WTC11 (cell line): ENCODE results near the gene EXOC6. TPM values are rescaled to one million over a fixed set of nuclear protein-coding genes. Genes with fewer than 3 reads are reported as not detected.

Source experiments
- ATAC-seq: fragments of 200-7000 bp; cut with Tn5 transposase; 2 replicates; pipeline ENCODE4 v1.10.0; 2021; ENCODE audit warnings: mild to moderate bottlenecking, moderate library complexity
- CTCF ChIA-PET: fragments of 300-600 bp; sonication (Branson Sonifier 250); formaldehyde crosslinking; loops from one replicate; lab custom pipeline; 2021; ENCODE audit warnings: antibody characterized with exemption; lab: Charles Lee
- POLR2A ChIA-PET: fragments of 350-600 bp; sonication (Branson Sonifier 250); formaldehyde crosslinking; loops from one replicate; lab custom pipeline; 2021; ENCODE audit warnings: antibody characterized with exemption; lab: Charles Lee
- DNase-seq: peaks from one replicate; pipeline ENCODE4 v3.0.0; 2021; ENCODE audit warnings: low spot score
- H3K27ac Mint-ChIP-seq: 2 replicates; pipeline ENCODE4 v1.8.0; 2021; ENCODE audit warnings: mixed read lengths
- H3K27me3 Mint-ChIP-seq: 2 replicates; pipeline ENCODE4 v1.8.0; 2021; ENCODE audit warnings: low read depth, mild to moderate bottlenecking, moderate library complexity, mixed read lengths
- H3K36me3 Mint-ChIP-seq: 2 replicates; pipeline ENCODE4 v1.8.0; 2021; ENCODE audit warnings: mixed read lengths
- H3K4me1 Mint-ChIP-seq: 2 replicates; pipeline ENCODE4 v1.8.0; 2022; ENCODE audit warnings: mixed read lengths
- H3K4me3 Mint-ChIP-seq: 2 replicates; pipeline ENCODE4 v1.8.0; 2021; ENCODE audit warnings: mild to moderate bottlenecking, moderate library complexity, mixed read lengths
- H3K9me3 Mint-ChIP-seq: 2 replicates; pipeline ENCODE4 v1.8.0; 2021; ENCODE audit warnings: mixed read lengths
- CREM ChIP-seq: sonication (generic); formaldehyde crosslinking; IDR thresholded peaks from 2 replicates; pipeline ENCODE4 v1.8.1; 2022; ENCODE audit warnings: mild to moderate bottlenecking, missing genetic modification reagents, moderate library complexity
- ELF4 ChIP-seq: sonication (generic); formaldehyde crosslinking; IDR thresholded peaks from 2 replicates; pipeline ENCODE4 v1.8.1; 2022; ENCODE audit warnings: low read depth, mild to moderate bottlenecking, moderate library complexity, missing genetic modification reagents
- EMX1 ChIP-seq: fragments of 250-450 bp; sonication (Bioruptor Pico); IDR thresholded peaks from 2 replicates; pipeline ENCODE4 v1.8.0; 2021; ENCODE audit warnings: mild to moderate bottlenecking
- FOXJ3 ChIP-seq: sonication (generic); formaldehyde crosslinking; IDR thresholded peaks from 2 replicates; pipeline ENCODE4 v1.9.0; 2021; ENCODE audit warnings: missing genetic modification reagents, mild to moderate bottlenecking, borderline replicate concordance
- FOXK1 ChIP-seq: sonication (generic); formaldehyde crosslinking; IDR thresholded peaks from 2 replicates; pipeline ENCODE4 v1.8.0; 2022; ENCODE audit warnings: mild to moderate bottlenecking, moderate library complexity, missing genetic modification reagents
- RELA ChIP-seq: sonication (generic); formaldehyde crosslinking; IDR thresholded peaks from 2 replicates; pipeline ENCODE4 v1.8.1; 2022; ENCODE audit warnings: missing genetic modification reagents, mild to moderate bottlenecking, borderline replicate concordance
- RORB ChIP-seq: fragments of 250-450 bp; sonication (Bioruptor Pico); IDR thresholded peaks from 2 replicates; pipeline ENCODE4 v1.9.0; 2021; ENCODE audit warnings: mild to moderate bottlenecking
- TEAD1 ChIP-seq: sonication (generic); formaldehyde crosslinking; IDR thresholded peaks from 2 replicates; pipeline ENCODE4 v1.8.0; 2022; ENCODE audit warnings: mild to moderate bottlenecking, missing genetic modification reagents
- ZBTB21 ChIP-seq: sonication (generic); formaldehyde crosslinking; IDR thresholded peaks from 2 replicates; pipeline ENCODE4 v1.8.1; 2023; ENCODE audit warnings: mild to moderate bottlenecking, missing genetic modification reagents, borderline replicate concordance
- ZNF219 ChIP-seq: sonication (generic); formaldehyde crosslinking; IDR thresholded peaks from 2 replicates; pipeline ENCODE4 v1.8.0; 2023; ENCODE audit warnings: missing genetic modification reagents, mild to moderate bottlenecking, borderline replicate concordance
- ZNF232 ChIP-seq: sonication (generic); formaldehyde crosslinking; IDR thresholded peaks from 2 replicates; pipeline ENCODE4 v1.8.0; 2022; ENCODE audit warnings: mild to moderate bottlenecking, missing genetic modification reagents
- ZNF396 ChIP-seq: fragments of 250-450 bp; sonication (Bioruptor Pico); IDR thresholded peaks from 2 replicates; pipeline ENCODE4 v1.8.0; 2021; ENCODE audit warnings: mild to moderate bottlenecking, moderate library complexity, borderline replicate concordance
- ZNF416 ChIP-seq: fragments of 250-450 bp; sonication (Bioruptor Pico); IDR thresholded peaks from 2 replicates; pipeline ENCODE4 v1.9.0; 2021; ENCODE audit warnings: mild to moderate bottlenecking, inconsistent platforms
- ZNF423 ChIP-seq: fragments of 250-450 bp; sonication (Bioruptor Pico); IDR thresholded peaks from 2 replicates; pipeline ENCODE4 v2.1.2; 2022; ENCODE audit warnings: mild to moderate bottlenecking, moderate library complexity
- total RNA-seq: library from RNA; stranded (reverse); gene quantifications from 3 replicates; pipeline ENCODE4 v1.2.3, GENCODE V29; 2021
- TF ChIP-seq, protein P1 (sequence below): sonication (generic); formaldehyde crosslinking; IDR thresholded peaks from 2 replicates; pipeline ENCODE4 v1.8.0; 2022; ENCODE audit warnings: missing genetic modification reagents
- TF ChIP-seq, protein P2 (sequence below): fragments of 250-450 bp; sonication (Bioruptor Pico); IDR thresholded peaks from 2 replicates; pipeline ENCODE4 v2.1.2; 2022; ENCODE audit warnings: mild to moderate bottlenecking, moderate library complexity
- TF ChIP-seq, protein P3 (sequence below): sonication (generic); formaldehyde crosslinking; IDR thresholded peaks from 2 replicates; pipeline ENCODE4 v1.8.0; 2023; ENCODE audit warnings: missing genetic modification reagents
- TF ChIP-seq, protein P4 (sequence below): sonication (generic); formaldehyde crosslinking; IDR thresholded peaks from 2 replicates; pipeline ENCODE4 v1.8.1; 2023; ENCODE audit warnings: mild to moderate bottlenecking, missing genetic modification reagents
- TF ChIP-seq, protein P5 (sequence below): sonication (generic); formaldehyde crosslinking; IDR thresholded peaks from 2 replicates; pipeline ENCODE4 v1.8.1; 2022; ENCODE audit warnings: missing genetic modification reagents, borderline replicate concordance

Gene EXOC6
- total RNA-seq, 1 experiment from 2014 or later: 5.0 TPM

DNA sequence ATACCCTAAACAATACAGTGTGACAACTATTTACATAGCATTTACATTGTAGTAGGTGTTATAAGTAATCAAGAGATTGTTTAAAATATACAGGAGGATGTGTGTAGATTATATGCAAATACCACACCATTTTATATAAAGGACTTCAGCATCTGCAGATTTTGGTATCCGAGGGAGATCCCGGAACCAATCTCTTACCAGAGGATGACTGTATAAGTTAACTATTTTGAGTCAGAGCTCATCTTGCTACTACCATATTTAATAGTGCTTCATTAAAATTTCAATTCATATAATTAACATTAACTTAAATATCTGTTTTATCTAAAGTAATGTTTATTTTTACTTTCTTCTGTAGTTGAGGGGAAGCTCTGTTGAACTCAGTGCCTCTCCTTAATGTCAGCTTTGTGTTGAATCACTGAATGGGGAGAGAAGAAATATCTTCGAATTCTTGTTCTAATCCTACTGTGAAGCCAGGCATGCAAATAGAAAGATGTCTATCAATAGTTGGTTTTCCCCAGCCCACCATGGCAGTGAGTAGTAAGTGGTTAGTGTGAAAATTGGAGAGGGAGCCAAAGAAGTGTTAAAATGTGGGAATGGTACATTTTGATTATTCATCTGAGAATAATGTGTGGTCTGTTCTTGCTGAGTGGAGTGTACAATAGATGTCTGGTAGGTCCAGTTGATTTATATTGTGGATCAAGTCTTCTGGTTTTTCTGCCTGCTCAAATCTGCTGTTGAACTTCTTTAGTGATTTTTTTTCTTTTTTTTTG lies 122.2 kb downstream of the EXOC6 start:
- H3K4me3 Mint-ChIP-seq: no peak overlapping the region
- CTCF ChIA-PET: no interaction called here
- DNase-seq: no peak

DNA sequence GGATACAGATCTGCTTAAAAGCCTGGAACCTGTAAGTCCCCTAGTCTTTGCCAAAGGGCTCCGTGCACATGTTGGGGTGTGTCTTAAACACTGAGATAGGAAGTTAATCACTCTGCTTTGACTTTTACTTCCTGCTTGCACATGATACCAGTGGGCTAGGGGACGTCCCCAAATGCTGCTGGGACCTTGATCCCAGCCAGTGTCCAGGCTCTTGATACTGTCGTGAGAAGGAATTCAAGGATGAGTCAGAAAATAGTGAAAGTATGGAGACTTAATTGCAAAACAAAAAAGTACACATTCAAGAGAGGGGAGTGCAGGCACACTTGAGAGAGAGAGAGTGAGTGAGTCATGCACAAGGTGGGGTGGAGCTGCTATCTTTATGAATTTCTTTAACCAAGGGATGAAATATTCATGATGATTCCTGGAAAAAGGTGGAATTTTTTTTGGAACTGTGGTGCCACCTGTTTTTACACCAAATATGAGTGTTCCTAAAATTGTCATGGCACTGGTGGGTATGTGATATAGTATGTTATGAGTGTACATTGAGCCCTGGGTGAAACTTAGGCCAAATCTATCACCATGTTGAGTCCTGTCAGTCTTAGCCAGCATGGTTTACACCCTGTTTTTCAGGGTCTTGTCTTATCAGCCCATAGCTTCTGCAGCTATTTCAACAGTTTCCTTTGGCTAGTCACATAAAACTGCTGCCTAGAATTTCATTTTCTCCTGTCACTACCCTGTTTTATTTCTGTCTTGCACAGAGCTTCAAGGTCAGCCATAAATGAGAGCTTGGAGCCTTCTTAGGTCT lies 123.9 kb downstream of the EXOC6 start:
- no peak for DNase-seq
- ChIA-PET POLR2A (no interaction called here), CTCF (interaction anchor here (1.4 kb wide), 1 partner anchor 34 kb away, joined by 3 read pairs; no protein-coding TSS in a partner anchor)
- Mint-ChIP-seq H3K27me3 (no peaks in the 10 kb centered on the region), H3K27ac (no peak overlapping the region), H3K36me3 (peaks cover 21% of the 10 kb centered on the region), H3K4me3 (no peak overlapping the region), H3K9me3 (peaks cover 22% of the 10 kb centered on the region), H3K4me1 (no peaks in the 10 kb centered on the region)
- TF ChIP-seq EMX1: no peak
- TF ChIP-seq RORB (CRISPR knock-in tag): no peak
- TF ChIP-seq ZBTB21 (CRISPR knock-in tag): no peak
- no peak for TF ChIP-seq ZNF219 (CRISPR knock-in tag)
- TF ChIP-seq CREM (CRISPR knock-in tag): no peak
- no peak for TF ChIP-seq ZNF416 (CRISPR knock-in tag)
- TF ChIP-seq, protein P1, sequence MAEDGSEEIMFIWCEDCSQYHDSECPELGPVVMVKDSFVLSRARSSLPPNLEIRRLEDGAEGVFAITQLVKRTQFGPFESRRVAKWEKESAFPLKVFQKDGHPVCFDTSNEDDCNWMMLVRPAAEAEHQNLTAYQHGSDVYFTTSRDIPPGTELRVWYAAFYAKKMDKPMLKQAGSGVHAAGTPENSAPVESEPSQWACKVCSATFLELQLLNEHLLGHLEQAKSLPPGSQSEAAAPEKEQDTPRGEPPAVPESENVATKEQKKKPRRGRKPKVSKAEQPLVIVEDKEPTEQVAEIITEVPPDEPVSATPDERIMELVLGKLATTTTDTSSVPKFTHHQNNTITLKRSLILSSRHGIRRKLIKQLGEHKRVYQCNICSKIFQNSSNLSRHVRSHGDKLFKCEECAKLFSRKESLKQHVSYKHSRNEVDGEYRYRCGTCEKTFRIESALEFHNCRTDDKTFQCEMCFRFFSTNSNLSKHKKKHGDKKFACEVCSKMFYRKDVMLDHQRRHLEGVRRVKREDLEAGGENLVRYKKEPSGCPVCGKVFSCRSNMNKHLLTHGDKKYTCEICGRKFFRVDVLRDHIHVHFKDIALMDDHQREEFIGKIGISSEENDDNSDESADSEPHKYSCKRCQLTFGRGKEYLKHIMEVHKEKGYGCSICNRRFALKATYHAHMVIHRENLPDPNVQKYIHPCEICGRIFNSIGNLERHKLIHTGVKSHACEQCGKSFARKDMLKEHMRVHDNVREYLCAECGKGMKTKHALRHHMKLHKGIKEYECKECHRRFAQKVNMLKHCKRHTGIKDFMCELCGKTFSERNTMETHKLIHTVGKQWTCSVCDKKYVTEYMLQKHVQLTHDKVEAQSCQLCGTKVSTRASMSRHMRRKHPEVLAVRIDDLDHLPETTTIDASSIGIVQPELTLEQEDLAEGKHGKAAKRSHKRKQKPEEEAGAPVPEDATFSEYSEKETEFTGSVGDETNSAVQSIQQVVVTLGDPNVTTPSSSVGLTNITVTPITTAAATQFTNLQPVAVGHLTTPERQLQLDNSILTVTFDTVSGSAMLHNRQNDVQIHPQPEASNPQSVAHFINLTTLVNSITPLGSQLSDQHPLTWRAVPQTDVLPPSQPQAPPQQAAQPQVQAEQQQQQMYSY (CRISPR knock-in tag): no peak
- TF ChIP-seq, protein P2, sequence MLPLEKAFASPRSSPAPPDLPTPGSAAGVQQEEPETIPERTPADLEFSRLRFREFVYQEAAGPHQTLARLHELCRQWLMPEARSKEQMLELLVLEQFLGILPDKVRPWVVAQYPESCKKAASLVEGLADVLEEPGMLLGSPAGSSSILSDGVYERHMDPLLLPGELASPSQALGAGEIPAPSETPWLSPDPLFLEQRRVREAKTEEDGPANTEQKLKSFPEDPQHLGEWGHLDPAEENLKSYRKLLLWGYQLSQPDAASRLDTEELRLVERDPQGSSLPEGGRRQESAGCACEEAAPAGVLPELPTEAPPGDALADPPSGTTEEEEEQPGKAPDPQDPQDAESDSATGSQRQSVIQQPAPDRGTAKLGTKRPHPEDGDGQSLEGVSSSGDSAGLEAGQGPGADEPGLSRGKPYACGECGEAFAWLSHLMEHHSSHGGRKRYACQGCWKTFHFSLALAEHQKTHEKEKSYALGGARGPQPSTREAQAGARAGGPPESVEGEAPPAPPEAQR: no peak
- TF ChIP-seq, protein P3, sequence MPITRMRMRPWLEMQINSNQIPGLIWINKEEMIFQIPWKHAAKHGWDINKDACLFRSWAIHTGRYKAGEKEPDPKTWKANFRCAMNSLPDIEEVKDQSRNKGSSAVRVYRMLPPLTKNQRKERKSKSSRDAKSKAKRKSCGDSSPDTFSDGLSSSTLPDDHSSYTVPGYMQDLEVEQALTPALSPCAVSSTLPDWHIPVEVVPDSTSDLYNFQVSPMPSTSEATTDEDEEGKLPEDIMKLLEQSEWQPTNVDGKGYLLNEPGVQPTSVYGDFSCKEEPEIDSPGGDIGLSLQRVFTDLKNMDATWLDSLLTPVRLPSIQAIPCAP: no peak
- TF ChIP-seq ZNF423 (CRISPR knock-in tag): no peak
- no peak for TF ChIP-seq FOXK1 (CRISPR knock-in tag)
- TF ChIP-seq, protein P4, sequence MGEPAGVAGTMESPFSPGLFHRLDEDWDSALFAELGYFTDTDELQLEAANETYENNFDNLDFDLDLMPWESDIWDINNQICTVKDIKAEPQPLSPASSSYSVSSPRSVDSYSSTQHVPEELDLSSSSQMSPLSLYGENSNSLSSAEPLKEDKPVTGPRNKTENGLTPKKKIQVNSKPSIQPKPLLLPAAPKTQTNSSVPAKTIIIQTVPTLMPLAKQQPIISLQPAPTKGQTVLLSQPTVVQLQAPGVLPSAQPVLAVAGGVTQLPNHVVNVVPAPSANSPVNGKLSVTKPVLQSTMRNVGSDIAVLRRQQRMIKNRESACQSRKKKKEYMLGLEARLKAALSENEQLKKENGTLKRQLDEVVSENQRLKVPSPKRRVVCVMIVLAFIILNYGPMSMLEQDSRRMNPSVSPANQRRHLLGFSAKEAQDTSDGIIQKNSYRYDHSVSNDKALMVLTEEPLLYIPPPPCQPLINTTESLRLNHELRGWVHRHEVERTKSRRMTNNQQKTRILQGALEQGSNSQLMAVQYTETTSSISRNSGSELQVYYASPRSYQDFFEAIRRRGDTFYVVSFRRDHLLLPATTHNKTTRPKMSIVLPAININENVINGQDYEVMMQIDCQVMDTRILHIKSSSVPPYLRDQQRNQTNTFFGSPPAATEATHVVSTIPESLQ (CRISPR knock-in tag): no peak
- ATAC-seq: no peak

More for the DNA sequence above, 122.2 kb downstream of the EXOC6 start:
- ATAC-seq: no peak
- Mint-ChIP-seq H3K27ac (no peak overlapping the region), H3K9me3 (peaks cover 22% of the 10 kb centered on the region), H3K4me1 (no peaks in the 10 kb centered on the region), H3K36me3 (peaks cover 18% of the 10 kb centered on the region)
- TF ChIP-seq ZNF232 (no peak), ZNF416 (CRISPR knock-in tag) (no peak), ELF4 (CRISPR knock-in tag) (no peak), TEAD1 (no peak), FOXJ3 (no peak), RELA (no peak), ZNF396 (CRISPR knock-in tag) (no peak), EMX1 (no peak)
- TF ChIP-seq, protein P5, sequence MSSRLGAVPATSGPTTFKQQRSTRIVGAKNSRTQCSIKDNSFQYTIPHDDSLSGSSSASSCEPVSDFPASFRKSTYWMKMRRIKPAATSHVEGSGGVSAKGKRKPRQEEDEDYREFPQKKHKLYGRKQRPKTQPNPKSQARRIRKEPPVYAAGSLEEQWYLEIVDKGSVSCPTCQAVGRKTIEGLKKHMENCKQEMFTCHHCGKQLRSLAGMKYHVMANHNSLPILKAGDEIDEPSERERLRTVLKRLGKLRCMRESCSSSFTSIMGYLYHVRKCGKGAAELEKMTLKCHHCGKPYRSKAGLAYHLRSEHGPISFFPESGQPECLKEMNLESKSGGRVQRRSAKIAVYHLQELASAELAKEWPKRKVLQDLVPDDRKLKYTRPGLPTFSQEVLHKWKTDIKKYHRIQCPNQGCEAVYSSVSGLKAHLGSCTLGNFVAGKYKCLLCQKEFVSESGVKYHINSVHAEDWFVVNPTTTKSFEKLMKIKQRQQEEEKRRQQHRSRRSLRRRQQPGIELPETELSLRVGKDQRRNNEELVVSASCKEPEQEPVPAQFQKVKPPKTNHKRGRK (CRISPR knock-in tag): no peak
- TF ChIP-seq, all 79 proteins: peak for 0
- no peaks in the 10 kb centered on the region for H3K27me3 Mint-ChIP-seq
- POLR2A ChIA-PET: no interaction called here
